Motor neuron (in vitro differentiated cells): Measurements from ENCODE around the gene NRSN2. TPM values are rescaled to one million over a fixed set of nuclear protein-coding genes. Genes with fewer than 3 reads are reported as not detected.
"Not testable (repeated sequence)": the region's sequence is repeated elsewhere in the genome, so short reads cannot be mapped to it uniquely, and the experiment has no call there.

Experiments used
- ATAC-seq, 8 experiments: fragments of 200-7000 bp; cut with Tn5 transposase; replicated peaks in 6 of 8; 2 replicates each; pipeline ENCODE4 v1.8.0; 2021; ENCODE audit warnings: mild to moderate bottlenecking in 8 of 8, moderate library complexity in 8 of 8
- H3K27ac ChIP-seq, 2 donors: fragments of 250-450 bp; sonication (Bioruptor Pico); 2 replicates each; pipeline ENCODE4 v1.9.0; 2021; ENCODE audit warnings: antibody characterized with exemption in 2 of 2, mild to moderate bottlenecking in 2 of 2, moderate library complexity in 1 of 2
- H3K4me1 ChIP-seq, 2 donors: fragments of 250-450 bp; sonication (Bioruptor Pico); replicated peaks in 1 of 2; 2 replicates each; pipeline ENCODE4 v1.6.1; 2021; ENCODE audit warnings: antibody characterized with exemption in 2 of 2, mild to moderate bottlenecking in 2 of 2, moderate library complexity in 1 of 2
- H3K4me3 ChIP-seq, 5 donors: fragments of 250-450 bp; sonication (Bioruptor Pico); 2 replicates each; pipeline ENCODE4 v1.9.0; 2021; ENCODE audit warnings: antibody characterized with exemption in 5 of 5, mild to moderate bottlenecking in 5 of 5, moderate library complexity in 4 of 5
- WGBS, 10 experiments: fragments of 450-650 bp; shearing (Covaris generic); methylation state at CpG; one replicate each; pipeline ENCODE4 v1.0.0; 2022; 5-methylcytosine and 5-hydroxymethylcytosine counted together
- in situ Hi-C, 9 experiments: fragments of 400-800 bp; cut with MboI; loops; one replicate each; pipeline ENCODE4 v1.15.0; 2021; ENCODE audit warnings: low sequenced_read_pairs in 9 of 9, low pct_unique_long_range_greater_than_20kb in 2 of 9; ENCODE audit not compliant: unreplicated experiment in 9 of 9
- total RNA-seq, 8 experiments: library from RNA; unstranded; fragments of 300-600 nt; gene quantifications; 2 replicates each; pipeline versions ENCODE4 v1.2.3 to v1.2.4, GENCODE V29; 2022

Gene NRSN2
- total RNA-seq, 8 experiments from 2014 or later = 24.6 to 50.3 (median 31.4) TPM

- no peak for ATAC-seq
- in situ Hi-C loops = no loop called here
- 40 to 100% (median 79%) methylated on average over 1 to 2 of the region's 2 CpGs; no CpG with 5 or more reads in 5 of the 10 experiments for WGBS, 10 experiments
- peaks cover 11 to 25% of the 10 kb centered on the region in 2 donors for H3K4me1 ChIP-seq
- no peak overlapping the region for H3K27ac ChIP-seq
- no peak overlapping the region for H3K4me3 ChIP-seq
Measured at GRCh38 chr20:376750-377149, 29.8 kb downstream of the NRSN2 start.

GRCh38 chr20:377578-377977, 30.7 kb downstream of the NRSN2 start:
- ATAC-seq, in situ Hi-C loops: not testable (repeated sequence)
- 75 to 95% (median 83%) methylated on average over 3 to 12 of the region's 12 CpGs; no CpG with 5 or more reads in 1 of the 10 experiments for WGBS, 10 experiments

GRCh38 chr20:378961-379336, 32.0 kb downstream of the NRSN2 start:
- in situ Hi-C loops = no loop called here
- no peak for ATAC-seq
- 48 to 100% (median 84%) methylated on average over 1 to 4 of the region's 5 CpGs; no CpG with 5 or more reads in 3 of the 10 experiments for WGBS, 10 experiments
- Histone ChIP-seq H3K4me3 (no peak overlapping the region), H3K4me1 (peaks cover 19 to 29% of the 10 kb centered on the region in 2 donors), H3K27ac (peak overlapping the region in 1 of 2 donors; percentile 99)

More at GRCh38 chr20:377578-377977, 30.7 kb downstream of the NRSN2 start:
- H3K27ac ChIP-seq, H3K4me3 ChIP-seq: not testable (repeated sequence)
- H3K4me1 ChIP-seq = peaks cover 8 to 19% of the 10 kb centered on the region in 2 donors

GRCh38 chr20:380763-381580, 34.1 kb downstream of the NRSN2 start:
- ATAC-seq = peak; percentile 60 to 78 (median 74)
- Histone ChIP-seq H3K27ac (peak overlapping the region; percentile 96 to 99), H3K4me3 (peak overlapping the region; percentile 46 to 83 (median 78)), H3K4me1 (peaks cover 19 to 29% of the 10 kb centered on the region in 2 donors)
- WGBS, 10 experiments = 0% methylated on average over 3 to 4 of the region's 93 CpGs; no CpG with 5 or more reads in 7 of the 10 experiments
- in situ Hi-C loops = no loop called here

GRCh38 chr20:381581-382290, 34.8 kb downstream of the NRSN2 start:
- ATAC-seq = peak; percentile 53 to 75 (median 73)
- peak overlapping the region; percentile 46 to 83 (median 78) for H3K4me3 ChIP-seq
- H3K27ac ChIP-seq = peak overlapping the region; percentile 96 to 99
- WGBS, 10 experiments = 0% methylated on average over 1 to 7 of the region's 49 CpGs; no CpG with 5 or more reads in 8 of the 10 experiments
- in situ Hi-C loops = no loop called here
- peaks cover 19 to 29% of the 10 kb centered on the region in 2 donors for H3K4me1 ChIP-seq

- peak overlapping the region; percentile 46 to 83 (median 78) for H3K4me3 ChIP-seq
- in situ Hi-C loops = no loop called here
- peaks cover 19 to 29% of the 10 kb centered on the region in 2 donors for H3K4me1 ChIP-seq
- H3K27ac ChIP-seq = peak overlapping the region; percentile 96 to 99
- peak in 7 of 8 experiments; percentile 11 to 76 (median 45) for ATAC-seq
- WGBS, 10 experiments = 0 to 100% (median 90%) methylated on average over 1 to 3 of the region's 8 CpGs; no CpG with 5 or more reads in 1 of the 10 experiments
Measured at GRCh38 chr20:382291-383115, 35.6 kb downstream of the NRSN2 start.

GRCh38 chr20:383889-384288, 37.0 kb downstream of the NRSN2 start:
- H3K27ac ChIP-seq = no peak overlapping the region
- in situ Hi-C loops = no loop called here
- WGBS, 10 experiments = 73 to 95% (median 83%) methylated on average over 1 to 4 of the region's 5 CpGs; no CpG with 5 or more reads in 5 of the 10 experiments
- no peak for ATAC-seq
- peaks cover 19 to 20% of the 10 kb centered on the region in 2 donors for H3K4me1 ChIP-seq
- no peak overlapping the region for H3K4me3 ChIP-seq

GRCh38 chr20:384723-385122, 37.8 kb downstream of the NRSN2 start:
- no peak overlapping the region for H3K27ac ChIP-seq
- in situ Hi-C loops = no loop called here
- 80 to 100% (median 82%) methylated on average over 1 of the region's 1 CpG; no CpG with 5 or more reads in 6 of the 10 experiments for WGBS, 10 experiments
- H3K4me3 ChIP-seq = no peak overlapping the region
- ATAC-seq = no peak
- H3K4me1 ChIP-seq = peaks cover 18 to 19% of the 10 kb centered on the region in 2 donors

- 75 to 100% (median 93%) methylated on average over 1 to 5 of the region's 5 CpGs; no CpG with 5 or more reads in 2 of the 10 experiments for WGBS, 10 experiments
- in situ Hi-C loops = no loop called here
- Histone ChIP-seq H3K27ac (no peak overlapping the region), H3K4me3 (no peak overlapping the region), H3K4me1 (peaks cover 12 to 14% of the 10 kb centered on the region in 2 donors)
- ATAC-seq = no peak
Measured at GRCh38 chr20:385448-385847, 38.5 kb downstream of the NRSN2 start.

- H3K4me1 ChIP-seq = peaks cover 12 to 14% of the 10 kb centered on the region in 2 donors
- H3K4me3 ChIP-seq, H3K27ac ChIP-seq, in situ Hi-C loops, ATAC-seq: not testable (repeated sequence)
- WGBS, 10 experiments = 86 to 100% (median 100%) methylated on average over 1 to 5 of the region's 8 CpGs; no CpG with 5 or more reads in 4 of the 10 experiments
Measured at GRCh38 chr20:386634-387033, 39.7 kb downstream of the NRSN2 start.

- Histone ChIP-seq H3K4me1 (peaks cover 10 to 11% of the 10 kb centered on the region in 2 donors), H3K4me3 (no peak overlapping the region), H3K27ac (no peak overlapping the region)
- 80 to 100% (median 100%) methylated on average over 1 to 3 of the region's 3 CpGs for WGBS, 10 experiments
- in situ Hi-C loops = no loop called here
- ATAC-seq = no peak
Measured at GRCh38 chr20:387520-387919, 40.6 kb downstream of the NRSN2 start.
